ENCODE data around the gene SH3D21.

SH3D21 gene

DNA sequence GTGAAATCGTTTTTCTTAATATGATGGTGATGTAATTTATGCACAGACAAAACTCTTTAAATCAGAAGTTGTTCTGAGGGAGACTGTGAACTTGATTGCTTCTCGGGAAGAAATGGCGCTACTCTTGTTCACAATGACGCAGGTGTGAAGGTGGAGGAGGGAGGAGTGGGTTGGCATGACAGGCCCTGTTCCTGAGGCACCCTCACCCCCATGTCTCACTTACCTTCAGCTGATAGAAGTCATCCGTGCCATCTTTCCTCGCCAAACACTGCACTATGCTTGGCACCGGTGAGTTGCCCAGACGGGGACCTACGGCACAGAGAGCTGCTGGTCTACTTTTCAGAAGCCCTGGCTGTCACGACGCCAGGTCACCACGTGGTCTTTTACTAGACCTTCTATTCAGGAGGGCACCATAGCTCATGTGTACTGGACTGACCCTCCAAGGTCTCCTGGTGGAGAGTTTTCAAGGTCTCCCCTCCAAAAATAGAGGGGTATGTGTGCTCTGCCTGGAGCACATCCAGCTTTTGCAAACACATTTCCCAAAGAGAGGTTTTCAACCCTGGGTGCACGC, 52.4 kb downstream of the SH3D21 start:
- no peak for DNase-seq (ENCODE audit: low read depth in 2 of 2)

DNA sequence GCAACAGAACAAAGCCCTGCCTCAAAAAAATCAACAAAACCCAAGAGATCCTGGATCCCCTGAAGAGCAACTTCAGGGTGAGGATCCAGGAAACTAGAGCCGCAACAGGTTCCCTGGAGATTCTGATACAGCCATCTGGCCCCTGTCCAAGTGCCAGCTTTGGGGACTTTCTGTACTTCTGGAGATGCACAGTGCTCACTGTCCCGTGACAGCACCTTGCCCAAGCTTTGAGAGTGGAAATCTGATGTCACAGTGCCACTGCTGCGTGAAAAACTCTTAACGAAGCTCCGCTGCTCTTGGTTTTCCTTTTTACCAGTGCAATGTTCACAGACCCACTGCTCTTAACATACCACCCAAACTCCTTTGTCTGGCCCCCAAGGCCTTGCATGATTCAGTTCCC, 53.2 kb downstream of the SH3D21 start:
- DNase-seq (ENCODE audit: low read depth in 2 of 2), result no peak

DNA sequence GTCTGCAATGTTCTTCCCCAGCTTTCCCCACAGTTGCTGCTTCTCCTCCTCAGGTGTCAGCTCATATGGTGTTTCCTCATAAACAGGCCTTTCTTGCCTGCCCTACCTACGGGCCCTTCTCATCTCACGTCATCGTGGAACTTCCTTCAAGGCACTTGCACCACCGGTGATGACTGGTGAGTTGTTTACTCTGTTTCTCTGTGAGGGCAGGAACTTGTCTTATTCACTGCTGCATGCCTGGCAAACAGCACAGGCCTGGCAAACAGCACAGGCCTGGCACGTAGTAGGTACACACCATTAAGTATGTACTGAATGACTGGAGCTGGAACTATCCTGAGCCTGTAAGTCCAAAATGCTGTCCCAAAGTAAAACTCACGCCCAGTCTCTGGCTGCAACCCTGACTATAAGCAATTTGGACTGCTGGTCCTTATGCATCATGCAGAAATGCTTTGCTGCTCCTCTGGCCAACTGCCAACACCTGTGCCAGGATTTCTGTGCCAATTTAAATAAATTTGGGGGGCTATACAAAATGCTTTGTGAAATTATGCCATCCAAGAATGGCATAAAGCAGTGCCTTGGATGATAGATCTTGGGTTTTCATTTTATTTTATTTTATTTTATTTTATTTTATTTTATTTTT, 53.9 kb downstream of the SH3D21 start:
- no peak for DNase-seq (ENCODE audit: low read depth in 2 of 2)

DNA sequence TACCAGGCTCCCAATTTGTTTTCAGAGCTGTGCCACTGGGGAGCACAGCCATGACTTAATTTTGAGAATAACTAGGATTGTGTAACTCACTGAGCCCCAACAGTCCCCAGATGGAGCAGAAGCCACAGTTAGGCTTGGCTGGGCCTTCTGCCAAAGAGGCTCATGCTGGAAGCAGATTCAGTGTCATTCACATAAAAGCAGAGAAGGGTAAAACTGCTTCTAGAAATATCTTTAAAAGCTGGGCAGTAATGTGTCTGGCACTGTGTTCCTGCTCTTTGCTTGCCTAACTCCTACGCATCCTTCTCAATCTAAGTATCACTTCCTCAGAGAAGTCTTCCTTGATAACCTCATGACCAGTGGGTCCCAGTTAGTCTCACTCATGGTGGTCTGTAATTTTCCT, 59.2 kb downstream of the SH3D21 start:
- peak in 1 of 2 experiments; percentile 62 for DNase-seq (ENCODE audit: low read depth in 2 of 2)

DNA sequence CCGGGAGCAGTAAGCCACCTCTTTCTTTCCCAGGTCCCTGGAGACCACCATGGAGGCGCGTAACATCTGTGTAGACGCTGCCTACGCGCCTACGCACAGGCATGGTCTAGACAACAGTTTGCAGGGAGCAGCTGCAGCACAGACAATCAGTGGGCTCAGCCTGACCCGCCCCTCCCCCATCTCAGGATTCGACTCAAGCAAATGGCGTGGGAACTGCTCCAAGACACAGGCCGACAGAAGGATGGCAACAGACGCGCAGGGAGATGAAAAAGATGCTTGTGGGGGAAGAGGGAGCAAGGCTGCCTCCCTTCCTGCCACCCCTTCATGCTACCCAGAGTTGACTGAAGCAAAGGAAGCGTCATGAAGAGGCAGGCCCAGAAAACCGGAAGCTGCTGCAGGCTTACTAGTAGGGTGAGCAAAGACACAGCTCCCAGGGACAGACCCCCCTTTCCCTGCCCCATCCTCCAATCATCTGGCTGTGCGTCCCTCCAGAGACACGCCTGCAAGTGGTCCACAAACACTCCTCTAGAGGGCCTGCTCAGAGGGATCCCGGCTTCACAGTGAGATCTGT, 60.0 kb downstream of the SH3D21 start:
- DNase-seq (ENCODE audit: low read depth in 2 of 2), result peak; percentile 68 to 73

DNA sequence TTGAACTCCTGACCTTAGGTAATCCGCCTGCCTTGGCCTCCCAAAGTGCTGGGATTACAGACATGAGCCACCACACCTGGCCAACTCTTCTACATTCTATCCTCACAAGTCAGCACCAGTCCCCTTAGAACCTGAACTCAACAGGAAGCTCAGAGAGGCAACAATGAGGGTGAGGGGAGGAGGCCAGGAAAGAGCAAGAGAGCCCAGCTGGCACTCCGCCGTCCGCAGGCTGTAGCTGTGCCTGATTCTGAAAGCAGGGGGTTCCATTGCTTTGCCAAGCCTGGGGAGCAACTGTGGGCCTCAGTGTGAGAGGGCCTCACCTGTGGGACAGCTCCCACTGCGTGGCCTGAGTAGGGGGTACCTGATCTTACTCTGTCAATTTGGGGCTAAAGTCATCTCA, 60.9 kb downstream of the SH3D21 start:
- no peak for DNase-seq (ENCODE audit: low read depth in 2 of 2)

DNA sequence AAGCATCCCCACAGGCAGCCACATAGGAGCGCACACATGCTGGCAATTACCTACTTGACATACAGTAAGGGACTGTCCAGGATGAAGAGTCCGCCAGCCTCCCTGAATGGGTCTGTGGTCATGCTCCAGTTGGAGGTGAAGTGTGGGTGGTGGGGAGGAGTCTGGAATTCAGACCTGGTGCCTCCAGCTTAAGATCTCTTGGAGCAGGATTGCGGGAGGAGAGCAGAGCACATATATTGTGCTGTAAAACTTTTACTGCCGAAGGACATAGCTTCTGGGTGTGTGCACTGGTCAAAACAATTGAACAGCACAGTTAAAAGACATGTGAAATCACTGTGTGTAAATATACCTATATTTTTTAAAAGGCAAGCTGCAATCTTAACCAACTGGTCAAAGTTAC, 61.6 kb downstream of the SH3D21 start:
- DNase-seq (ENCODE audit: low read depth in 2 of 2), result no peak

DNA sequence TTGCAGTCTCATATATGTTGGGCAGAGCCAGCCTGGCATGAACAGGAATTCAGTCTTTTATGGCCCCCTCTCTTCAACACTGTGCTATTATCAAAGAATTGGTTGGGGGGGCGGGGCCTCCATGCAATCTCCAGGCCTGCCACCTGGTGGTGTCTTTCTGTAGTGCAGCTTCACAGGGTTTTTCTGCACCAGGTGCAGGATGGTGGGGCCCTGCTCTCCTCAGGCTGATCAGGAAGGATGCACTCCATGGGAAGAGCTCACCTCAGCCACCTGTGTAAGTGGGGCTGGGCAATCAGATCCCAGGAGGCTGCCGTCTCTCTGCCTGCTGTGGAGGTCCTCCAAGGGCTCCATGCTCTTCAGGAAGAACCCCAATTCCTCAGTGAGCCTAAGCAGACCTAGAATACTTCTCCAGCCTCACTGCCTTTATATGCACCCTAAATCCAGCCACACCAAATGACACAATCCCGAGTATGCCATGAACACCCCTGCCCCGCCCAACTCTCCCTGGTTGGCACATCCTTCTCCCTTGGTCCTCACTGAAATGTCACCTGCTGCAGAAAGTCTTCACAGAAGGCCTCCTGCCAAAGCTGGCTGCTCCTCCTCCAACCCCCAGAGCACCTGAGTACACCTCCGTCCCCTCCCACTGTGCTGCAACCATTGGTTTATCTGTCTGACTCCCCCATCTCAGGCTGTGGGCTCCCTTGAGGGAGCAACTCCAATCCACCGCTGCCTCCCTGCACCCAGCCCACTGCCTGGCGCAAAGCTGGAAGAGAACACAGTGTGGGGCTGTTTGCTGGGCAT, 63.1 kb downstream of the SH3D21 start:
- DNase-seq (ENCODE audit: low read depth in 2 of 2), result peak in 1 of 2 experiments; percentile 37
